Keratinocyte (primary cell): ENCODE results near the gene INAVA. TPM values are rescaled to one million over a fixed set of nuclear protein-coding genes. Genes with fewer than 3 reads are reported as not detected.

Experiments used
- DNase-seq: peaks from one replicate; pipeline ENCODE4 v3.0.0-alpha.2; 2011; ENCODE audit warnings: low read depth, missing footprints, low spot score
- FAIRE-seq: peaks from 2 replicates; lab custom pipeline; 2011; peaks lifted over from hg19 to GRCh38; lab: Jason Lieb, UNC
- H2AFZ ChIP-seq: 2 replicates; pipeline ENCODE4 v1.6.0; 2012; ENCODE audit warnings: low read length, control low read depth, inconsistent platforms; ENCODE audit not compliant: control insufficient read depth
- H3K27ac ChIP-seq: 2 replicates; pipeline ENCODE4 v1.5.1; 2011; ENCODE audit warnings: low read length; ENCODE audit not compliant: control insufficient read depth, insufficient read depth
- H3K27me3 ChIP-seq: 3 replicates; pipeline ENCODE4 v1.6.0; 2011; ENCODE audit warnings: low read length; ENCODE audit not compliant: control insufficient read depth, insufficient read depth; ENCODE audit errors: extremely low read depth
- H3K36me3 ChIP-seq, 2 experiments: 2 replicates in 1 of 2; 3 replicates in 1 of 2; pipeline ENCODE4 v1.5.1; 2011; ENCODE audit warnings: low read length in 2 of 2, mild to moderate bottlenecking in 1 of 2; ENCODE audit not compliant: control insufficient read depth in 2 of 2, insufficient read depth in 2 of 2; ENCODE audit errors: extremely low read depth in 1 of 2
- H3K4me1 ChIP-seq: 3 replicates; pipeline ENCODE4 v1.5.1; 2011; ENCODE audit warnings: low read length; ENCODE audit not compliant: control insufficient read depth, insufficient read depth; ENCODE audit errors: extremely low read depth
- H3K4me2 ChIP-seq: 3 replicates; pipeline ENCODE4 v1.6.0; 2011; ENCODE audit warnings: low read depth, low read length; ENCODE audit not compliant: control insufficient read depth, insufficient read depth; ENCODE audit errors: extremely low read depth
- H3K4me3 ChIP-seq, 3 experiments: fragments of 200-600 bp in 1 of 3; sonication (generic) in 1 of 3; 2 replicates in 2 of 3; 3 replicates in 1 of 3; pipeline ENCODE4 v1.5.1; 2011 to 2016; ENCODE audit warnings: low read length in 3 of 3, mild to moderate bottlenecking in 3 of 3, control low read depth in 2 of 3, inconsistent platforms in 1 of 3, low read depth in 1 of 3, mixed read lengths in 1 of 3, mixed run types in 1 of 3, moderate library complexity in 1 of 3; ENCODE audit not compliant: control insufficient read depth in 2 of 3, insufficient read depth in 2 of 3; ENCODE audit errors: extremely low read depth in 1 of 3
- H3K79me2 ChIP-seq: 2 replicates; pipeline ENCODE4 v1.6.0; 2012; ENCODE audit warnings: low read length; ENCODE audit not compliant: control insufficient read depth, insufficient read depth
- H3K9ac ChIP-seq: 3 replicates; pipeline ENCODE4 v1.6.0; 2011; ENCODE audit warnings: low read length; ENCODE audit not compliant: control insufficient read depth, insufficient read depth; ENCODE audit errors: extremely low read depth
- H3K9me1 ChIP-seq: 3 replicates; pipeline ENCODE4 v1.6.0; 2011; ENCODE audit warnings: low read length; ENCODE audit not compliant: control insufficient read depth, insufficient read depth; ENCODE audit errors: extremely low read depth
- H3K9me3 ChIP-seq: 2 replicates; pipeline ENCODE4 v1.5.1; 2012; ENCODE audit warnings: low read depth, low read length; ENCODE audit not compliant: control insufficient read depth
- H4K20me1 ChIP-seq: 3 replicates; pipeline ENCODE4 v1.6.0; 2011; ENCODE audit warnings: low read length; ENCODE audit not compliant: control insufficient read depth, insufficient read depth; ENCODE audit errors: extremely low read depth
- CTCF ChIP-seq, 3 experiments: IDR thresholded peaks in 1 of 3; conservative IDR thresholded peaks in 1 of 3; optimal IDR thresholded peaks in 1 of 3; 2 replicates in 2 of 3; 3 replicates in 1 of 3; pipeline versions ENCODE3 to v1.5.1; 2011; ENCODE audit warnings: low read length in 3 of 3, mild to moderate bottlenecking in 3 of 3, moderate library complexity in 2 of 3, control low read depth in 1 of 3, inconsistent platforms in 1 of 3; ENCODE audit not compliant: insufficient read depth in 2 of 3; ENCODE audit errors: extremely low read depth in 1 of 3
- EZH2 ChIP-seq: IDR thresholded peaks from one replicate; pipeline ENCODE4 v1.6.1; 2012; ENCODE audit warnings: inconsistent platforms, mild to moderate bottlenecking, low read length, moderate library complexity
- dilution Hi-C: fragments of 300-500 bp; cut with MboI; formaldehyde crosslinking; loops from one replicate; pipeline ENCODE4 v1.7.0; 2020; ENCODE audit warnings: low sequenced_read_pairs; ENCODE audit not compliant: extremely low pct_ligation_motif_present
- polyA plus RNA-seq, 5 experiments: library from polyadenylated mRNA; depleted of rRNA in 3 of 5; stranded (reverse) in 3 of 5; stranded (forward) in 1 of 5; unstranded in 1 of 5; fragments of >200 nt; gene quantifications; 1 replicate in 1 of 5; 2 replicates in 3 of 5; 3 replicates in 1 of 5; pipeline versions ENCODE4 v1.2.1 to v1.2.3, GENCODE V29; 2011 to 2012; ENCODE audit warnings: missing spikeins in 2 of 5, low read depth in 1 of 5, low replicate concordance in 1 of 5

The INAVA gene
- polyA plus RNA-seq, 1 donor (not counting 4 experiments of a cell fraction or from before 2014, with no cell fraction given) = 12.5 TPM

- Histone ChIP-seq H3K9me3 (no peaks in the 10 kb centered on the region), H4K20me1 (no peaks in the 10 kb centered on the region), H2AFZ (no peak overlapping the region), H3K27ac (no peak overlapping the region), H3K4me2 (no peak overlapping the region), H3K9ac (no peak overlapping the region), H3K27me3 (peaks cover 4% of the 10 kb centered on the region), H3K79me2 (no peaks in the 10 kb centered on the region), H3K4me1 (no peaks in the 10 kb centered on the region), H3K4me3 (no peak overlapping the region), H3K9me1 (no peaks in the 10 kb centered on the region), H3K36me3 (no peaks in the 10 kb centered on the region)
- no peak for DNase-seq
- no peak for FAIRE-seq
- dilution Hi-C loops = no loop called here
- TF ChIP-seq EZH2 (no peak), CTCF (optimal IDR thresholded peaks at IDR 0.05 in 1 of 3, IDR thresholded peaks at IDR 0.05 in 1 of 3, conservative IDR thresholded peaks at IDR 0.05 in 1 of 3; ENCODE audit: extremely low read depth in 1 of 3, insufficient read depth in 2 of 3, low read length in 3 of 3) (no peak)
Observed at GRCh38 chr1:200883118-200883517, 11.6 kb upstream of the INAVA start.

GRCh38 chr1:200885623-200886402 lies 8.9 kb upstream of the INAVA start:
- dilution Hi-C loops = no loop called here
- Histone ChIP-seq H3K4me1 (peaks cover 2% of the 10 kb centered on the region), H3K9me3 (no peaks in the 10 kb centered on the region), H3K4me2 (no peak overlapping the region), H3K36me3 (no peaks in the 10 kb centered on the region), H3K9ac (no peak overlapping the region), H3K9me1 (no peaks in the 10 kb centered on the region), H3K27me3 (no peaks in the 10 kb centered on the region), H3K4me3 (no peak overlapping the region), H3K27ac (no peak overlapping the region), H3K79me2 (no peaks in the 10 kb centered on the region), H4K20me1 (no peaks in the 10 kb centered on the region), H2AFZ (no peak overlapping the region)
- DNase-seq (no peak), FAIRE-seq (no peak)
- TF ChIP-seq EZH2 (no peak), CTCF (optimal IDR thresholded peaks at IDR 0.05 in 1 of 3, IDR thresholded peaks at IDR 0.05 in 1 of 3, conservative IDR thresholded peaks at IDR 0.05 in 1 of 3; ENCODE audit: extremely low read depth in 1 of 3, insufficient read depth in 2 of 3, low read length in 3 of 3) (no peak)
